22Rv1 (cell line): ENCODE measurements around the gene SDK2.

Experiments
- ZFX ChIP-seq: fragments of 450-650 bp; IDR thresholded peaks from 2 replicates; pipeline ENCODE4 v1.6.1; 2017; ENCODE audit warnings: antibody characterized with exemption, borderline replicate concordance
- TF ChIP-seq, protein P1 (sequence below): fragments of 450-650 bp; IDR thresholded peaks from 2 replicates; pipeline ENCODE4 v1.5.1; 2017; ENCODE audit warnings: mild to moderate bottlenecking

DNA sequence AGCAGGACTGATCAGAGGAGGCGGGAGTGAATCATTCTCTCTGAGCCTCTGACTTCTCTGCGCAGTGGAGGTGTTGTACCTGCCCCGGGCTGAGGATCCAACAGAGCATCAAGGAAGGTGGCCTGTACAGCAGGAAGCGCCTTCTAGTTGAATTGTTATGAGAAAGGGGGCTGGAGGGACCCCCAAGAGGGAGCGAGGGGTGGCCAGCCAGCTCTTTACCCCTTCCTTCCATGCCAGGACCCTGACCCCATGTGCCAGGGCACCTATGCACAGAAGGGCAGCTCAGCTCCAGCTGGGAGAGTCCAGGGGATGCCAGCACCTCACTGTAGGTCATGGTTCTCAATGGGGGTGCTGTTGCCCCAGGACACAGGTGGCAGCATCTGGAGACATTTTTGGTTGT lies 149.3 kb downstream of the SDK2 start:
- TF ChIP-seq, protein P1, sequence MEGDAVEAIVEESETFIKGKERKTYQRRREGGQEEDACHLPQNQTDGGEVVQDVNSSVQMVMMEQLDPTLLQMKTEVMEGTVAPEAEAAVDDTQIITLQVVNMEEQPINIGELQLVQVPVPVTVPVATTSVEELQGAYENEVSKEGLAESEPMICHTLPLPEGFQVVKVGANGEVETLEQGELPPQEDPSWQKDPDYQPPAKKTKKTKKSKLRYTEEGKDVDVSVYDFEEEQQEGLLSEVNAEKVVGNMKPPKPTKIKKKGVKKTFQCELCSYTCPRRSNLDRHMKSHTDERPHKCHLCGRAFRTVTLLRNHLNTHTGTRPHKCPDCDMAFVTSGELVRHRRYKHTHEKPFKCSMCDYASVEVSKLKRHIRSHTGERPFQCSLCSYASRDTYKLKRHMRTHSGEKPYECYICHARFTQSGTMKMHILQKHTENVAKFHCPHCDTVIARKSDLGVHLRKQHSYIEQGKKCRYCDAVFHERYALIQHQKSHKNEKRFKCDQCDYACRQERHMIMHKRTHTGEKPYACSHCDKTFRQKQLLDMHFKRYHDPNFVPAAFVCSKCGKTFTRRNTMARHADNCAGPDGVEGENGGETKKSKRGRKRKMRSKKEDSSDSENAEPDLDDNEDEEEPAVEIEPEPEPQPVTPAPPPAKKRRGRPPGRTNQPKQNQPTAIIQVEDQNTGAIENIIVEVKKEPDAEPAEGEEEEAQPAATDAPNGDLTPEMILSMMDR: no peak
- no peak for TF ChIP-seq ZFX
